Bronchial smooth muscle cell (primary cell): Measurements from ENCODE around the gene TRMT61A. TPM values are rescaled to one million over a fixed set of nuclear protein-coding genes. Genes with fewer than 3 reads are reported as not detected.

Source experiments
- total RNA-seq: library from RNA; depleted of rRNA; stranded (reverse); fragments of >200 nt; gene quantifications from 2 replicates; pipeline ENCODE4 v1.2.1, GENCODE V29; 2014

The TRMT61A gene
- 6.8 and 9.8 TPM in 2 replicates for total RNA-seq

DNA sequence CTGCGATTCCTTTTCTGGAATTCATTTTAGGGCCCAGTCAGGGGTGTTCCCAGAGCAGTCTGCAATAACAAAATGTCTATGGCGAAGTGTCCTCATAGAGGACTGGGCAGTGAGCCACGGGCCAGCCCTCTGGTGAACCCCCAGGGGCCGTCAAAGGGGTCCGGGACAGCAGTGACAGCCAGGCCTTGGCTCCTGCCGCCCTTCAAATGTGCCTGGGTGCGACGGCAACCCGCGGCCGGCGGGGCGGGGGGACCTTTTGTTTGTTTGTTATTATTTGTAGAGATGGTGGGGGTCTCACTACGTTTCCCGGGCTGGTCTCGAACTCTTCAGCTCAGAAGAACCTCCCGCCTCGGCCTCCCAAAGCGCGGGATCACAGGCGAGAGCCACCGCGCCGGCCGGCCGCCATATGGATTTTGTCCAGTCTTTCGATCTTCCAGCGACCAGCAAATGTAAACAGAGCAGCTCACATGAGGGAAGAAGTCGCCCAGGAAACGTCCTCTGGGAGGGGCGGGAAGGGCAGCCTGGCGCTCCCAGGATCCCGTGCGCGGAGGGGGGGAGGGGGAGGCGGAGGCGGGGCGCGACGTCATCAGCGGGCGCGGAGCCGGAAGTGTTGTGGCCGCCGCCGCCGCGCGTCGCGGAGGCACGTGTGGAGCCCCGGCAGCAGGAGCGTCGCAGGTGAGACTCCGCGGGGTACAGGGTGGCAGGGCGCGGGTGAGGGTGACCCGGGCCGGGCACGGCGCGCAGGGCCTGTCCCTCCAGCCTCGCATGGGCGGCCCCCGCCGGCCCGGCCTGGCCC lies at the start of gene TRMT61A:
Gene TRMT61A (plus strand): TSS at position 610 of the 796 bp plus-strand sequence. CDS start 783 bp downstream, outside the sequence.

DNA sequence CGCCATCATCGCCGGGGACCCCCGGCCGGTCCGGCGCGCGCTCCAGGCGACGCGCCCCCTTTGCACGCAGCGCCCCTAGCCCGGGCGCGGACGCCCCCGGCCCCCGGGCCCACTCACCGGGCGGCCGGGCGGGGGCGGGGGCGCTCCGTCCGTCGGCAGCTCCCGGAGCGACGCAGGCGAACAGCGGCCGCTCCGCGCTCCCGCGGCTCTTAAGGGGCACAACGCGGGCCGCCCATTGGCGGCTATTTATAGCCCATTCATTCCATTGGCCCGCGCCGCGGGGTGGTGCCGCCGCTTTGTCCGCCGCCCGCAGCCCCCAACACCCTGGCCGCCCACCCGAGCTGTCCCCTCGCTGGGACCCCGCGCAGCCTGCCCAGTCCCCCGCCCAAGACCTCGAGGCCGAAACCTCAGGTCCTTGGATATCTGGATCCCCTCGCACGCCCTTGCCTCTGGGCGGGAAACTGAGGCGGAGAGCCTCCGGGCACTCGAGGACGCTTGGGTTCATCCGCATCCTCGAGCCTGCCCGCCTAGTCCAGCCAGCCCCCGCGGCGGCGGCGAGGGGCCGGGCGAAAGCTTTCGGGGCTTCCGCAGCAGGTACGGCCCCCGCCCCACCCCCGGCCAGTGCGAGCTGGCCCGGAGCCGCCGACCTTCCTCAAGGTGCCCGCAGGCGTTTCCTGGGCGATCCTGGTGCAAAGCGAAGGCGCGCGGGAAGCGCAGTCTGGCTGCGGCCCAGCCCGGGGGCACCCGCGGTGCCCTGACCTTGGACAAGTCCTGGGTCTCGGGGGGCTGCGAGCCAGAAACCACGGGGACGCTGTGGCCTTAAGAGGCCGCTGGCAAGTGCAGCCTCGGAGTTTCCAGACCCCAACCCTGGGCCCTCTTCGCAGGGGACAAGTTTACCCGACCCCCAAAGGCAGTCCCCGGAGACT lies 6.1 kb upstream of the TRMT61A start, which contains the start of gene CKB:
Gene CKB (minus strand): TSS at position 182 of the 926 bp plus-strand sequence. CDS start 337 bp downstream, outside the sequence.

DNA sequence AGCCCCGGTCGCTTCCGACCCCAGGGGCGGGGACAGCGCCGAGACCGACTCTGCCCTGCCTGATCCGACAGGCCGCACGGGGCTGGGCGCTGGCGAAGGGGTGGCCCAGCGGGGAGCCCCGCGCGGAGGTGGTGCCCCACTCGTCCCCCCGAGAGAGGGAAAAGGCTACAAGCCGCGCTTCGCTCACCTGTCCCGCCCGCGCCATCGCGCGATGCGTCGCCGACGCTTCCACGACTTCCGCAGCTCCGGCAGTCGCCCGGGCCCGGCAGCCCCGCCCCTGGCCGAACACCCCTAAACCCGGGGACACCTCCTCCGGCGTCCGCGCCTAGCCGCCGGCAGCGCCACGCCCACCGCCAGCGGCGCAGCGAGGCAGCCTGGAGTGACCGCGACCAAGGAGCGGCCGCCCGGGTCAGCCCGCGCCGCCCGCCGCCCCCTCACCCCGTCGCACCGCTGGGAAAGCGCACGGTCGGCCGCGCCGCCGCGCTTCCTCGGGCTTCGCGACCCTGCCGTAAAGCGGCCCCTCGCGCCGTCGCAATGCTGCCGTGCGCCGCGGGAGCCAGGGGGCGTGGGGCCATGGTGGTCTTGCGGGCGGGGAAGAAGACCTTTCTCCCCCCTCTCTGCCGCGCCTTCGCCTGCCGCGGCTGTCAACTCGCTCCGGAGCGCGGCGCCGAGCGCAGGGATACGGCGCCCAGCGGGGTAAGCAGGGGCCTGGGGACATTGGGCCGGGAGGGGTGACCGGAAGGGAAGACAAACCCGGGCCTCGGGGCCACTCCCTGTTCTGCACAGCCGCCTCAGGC lies 33.6 kb downstream of the TRMT61A start, which contains the start of the genes BAG5 and COA8:
Gene BAG5 (minus strand): TSS at position 229 of the 797 bp plus-strand sequence. CDS start 1,493 bp downstream, outside the sequence.
Gene COA8 (plus strand): TSS at position 532 of the 797 bp plus-strand sequence. CDS start 42 bp downstream, at position 574.

Other genes with a start within 250 kb of the TRMT61A start
- gene EIF5, start 195.0 kb upstream of the TRMT61A start, total RNA-seq, result 152 and 330 TPM in 2 replicates
- gene MARK3, start 143.8 kb upstream of the TRMT61A start, total RNA-seq, result 73.8 and 78.0 TPM in 2 replicates
- 60.8 and 79.3 TPM in 2 replicates for gene CKB, start 6.4 kb upstream of the TRMT61A start, total RNA-seq
- 15.9 and 17.8 TPM in 2 replicates for gene BAG5, start 33.5 kb downstream of the TRMT61A start, total RNA-seq
- gene COA8, start 33.8 kb downstream of the TRMT61A start, total RNA-seq, result 7.1 and 17.5 TPM in 2 replicates
- gene KLC1, start 100.0 kb downstream of the TRMT61A start, total RNA-seq, result 203 and 229 TPM in 2 replicates
- gene XRCC3, start 186.3 kb downstream of the TRMT61A start, total RNA-seq, result 3.2 and 5.0 TPM in 2 replicates
- gene ZFYVE21, start 186.6 kb downstream of the TRMT61A start, total RNA-seq, result 70.8 and 81.3 TPM in 2 replicates